GM12878 (cell line): ENCODE results near the gene ANO9.
A peak's percentile ranks its signal among the peaks of the same experiment; 100 is the strongest.

Experiments used
- CREB1 ChIP-seq: IDR thresholded peaks from 2 replicates; pipeline ENCODE4 v1.6.1; 2012; ENCODE audit warnings: low read depth, mild to moderate bottlenecking, inconsistent platforms
- NR2C2 ChIP-seq: IDR thresholded peaks from 2 replicates; pipeline ENCODE4 v1.6.1; 2011; ENCODE audit warnings: borderline replicate concordance, low read depth; ENCODE audit not compliant: control insufficient read depth, insufficient read length
- TARDBP ChIP-seq: IDR thresholded peaks from 2 replicates; pipeline ENCODE4 v1.6.1; 2016; ENCODE audit warnings: borderline replicate concordance
- ZSCAN29 ChIP-seq: fragments of 450-650 bp; IDR thresholded peaks from 2 replicates; pipeline ENCODE4 v1.6.1; 2017; ENCODE audit warnings: mild to moderate bottlenecking, moderate library complexity
- TF ChIP-seq, protein P1 (sequence below), 3 experiments: IDR thresholded peaks in 2 of 3; conservative IDR thresholded peaks in 1 of 3; 2 replicates each; pipeline ENCODE4 v1.5.1; 2011; ENCODE audit warnings: low read depth in 3 of 3, low read length in 3 of 3, mild to moderate bottlenecking in 3 of 3, control low read depth in 2 of 3, moderate library complexity in 2 of 3, inconsistent platforms in 1 of 3, mixed read lengths in 1 of 3; ENCODE audit not compliant: control insufficient read depth in 2 of 3, insufficient read depth in 1 of 3; ENCODE audit errors: extremely low read depth in 1 of 3
- TF ChIP-seq, protein P2 (sequence below): fragments of 450-650 bp; formaldehyde crosslinking; IDR thresholded peaks from 2 replicates; pipeline ENCODE4 v1.5.0; 2022; ENCODE audit warnings: mild to moderate bottlenecking, missing genetic modification characterization

DNA sequence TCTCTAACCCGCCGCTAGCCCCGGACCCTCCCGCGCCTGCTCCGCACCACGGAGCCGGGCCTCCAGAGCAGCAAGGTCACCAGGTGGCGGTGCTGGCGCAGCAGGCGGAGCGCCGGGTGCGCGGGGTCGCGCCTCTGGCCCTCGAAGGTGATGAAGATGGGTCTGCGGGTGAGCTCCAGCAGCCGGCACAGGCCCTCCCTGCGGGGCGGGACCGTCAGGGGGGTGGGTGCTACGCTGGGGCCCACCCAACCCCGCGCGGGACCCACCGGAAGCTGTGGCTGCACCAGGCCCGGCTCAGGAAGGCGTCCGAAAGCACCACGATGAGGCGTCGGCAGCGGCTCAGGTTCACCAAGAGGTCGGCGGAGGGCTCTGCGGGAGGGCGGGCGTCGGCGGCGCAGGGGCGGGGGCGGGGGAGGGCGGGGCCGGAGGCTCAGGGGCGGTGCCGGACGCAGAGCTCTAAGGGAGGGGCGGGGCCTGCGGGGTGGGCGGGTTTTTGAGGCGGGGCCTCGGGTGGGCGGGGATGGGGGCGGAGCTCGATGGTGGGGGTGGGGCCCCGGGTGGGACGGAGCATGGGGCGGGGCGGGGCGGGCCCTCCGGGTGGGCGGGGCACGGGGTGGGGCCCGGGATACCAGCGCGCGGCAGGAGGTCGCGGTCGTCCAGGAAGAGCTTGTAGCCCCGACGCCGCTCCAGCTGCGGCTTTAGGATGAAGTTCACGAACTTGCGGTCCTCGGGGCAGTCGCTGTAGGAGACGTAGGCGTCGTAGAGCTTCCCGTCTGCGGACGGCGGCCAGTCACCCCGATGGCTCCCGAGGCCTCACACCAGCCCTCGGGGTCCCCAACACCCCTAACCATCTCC, 34.8 kb downstream of the ANO9 start:
- TF ChIP-seq CREB1 (no peak), NR2C2 (no peak), TARDBP (no peak), ZSCAN29 (no peak)
- TF ChIP-seq, protein P1, sequence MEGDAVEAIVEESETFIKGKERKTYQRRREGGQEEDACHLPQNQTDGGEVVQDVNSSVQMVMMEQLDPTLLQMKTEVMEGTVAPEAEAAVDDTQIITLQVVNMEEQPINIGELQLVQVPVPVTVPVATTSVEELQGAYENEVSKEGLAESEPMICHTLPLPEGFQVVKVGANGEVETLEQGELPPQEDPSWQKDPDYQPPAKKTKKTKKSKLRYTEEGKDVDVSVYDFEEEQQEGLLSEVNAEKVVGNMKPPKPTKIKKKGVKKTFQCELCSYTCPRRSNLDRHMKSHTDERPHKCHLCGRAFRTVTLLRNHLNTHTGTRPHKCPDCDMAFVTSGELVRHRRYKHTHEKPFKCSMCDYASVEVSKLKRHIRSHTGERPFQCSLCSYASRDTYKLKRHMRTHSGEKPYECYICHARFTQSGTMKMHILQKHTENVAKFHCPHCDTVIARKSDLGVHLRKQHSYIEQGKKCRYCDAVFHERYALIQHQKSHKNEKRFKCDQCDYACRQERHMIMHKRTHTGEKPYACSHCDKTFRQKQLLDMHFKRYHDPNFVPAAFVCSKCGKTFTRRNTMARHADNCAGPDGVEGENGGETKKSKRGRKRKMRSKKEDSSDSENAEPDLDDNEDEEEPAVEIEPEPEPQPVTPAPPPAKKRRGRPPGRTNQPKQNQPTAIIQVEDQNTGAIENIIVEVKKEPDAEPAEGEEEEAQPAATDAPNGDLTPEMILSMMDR (IDR thresholded peaks at IDR 0.05 in 2 of 3, conservative IDR thresholded peaks at IDR 0.05 in 1 of 3; ENCODE audit: control insufficient read depth in 2 of 3, extremely low read depth in 1 of 3, insufficient read depth in 1 of 3, low read depth in 3 of 3, low read length in 3 of 3), result peak; percentile 8 to 31 (median 30); a peak in 3 of 6 replicates
- TF ChIP-seq, protein P2, sequence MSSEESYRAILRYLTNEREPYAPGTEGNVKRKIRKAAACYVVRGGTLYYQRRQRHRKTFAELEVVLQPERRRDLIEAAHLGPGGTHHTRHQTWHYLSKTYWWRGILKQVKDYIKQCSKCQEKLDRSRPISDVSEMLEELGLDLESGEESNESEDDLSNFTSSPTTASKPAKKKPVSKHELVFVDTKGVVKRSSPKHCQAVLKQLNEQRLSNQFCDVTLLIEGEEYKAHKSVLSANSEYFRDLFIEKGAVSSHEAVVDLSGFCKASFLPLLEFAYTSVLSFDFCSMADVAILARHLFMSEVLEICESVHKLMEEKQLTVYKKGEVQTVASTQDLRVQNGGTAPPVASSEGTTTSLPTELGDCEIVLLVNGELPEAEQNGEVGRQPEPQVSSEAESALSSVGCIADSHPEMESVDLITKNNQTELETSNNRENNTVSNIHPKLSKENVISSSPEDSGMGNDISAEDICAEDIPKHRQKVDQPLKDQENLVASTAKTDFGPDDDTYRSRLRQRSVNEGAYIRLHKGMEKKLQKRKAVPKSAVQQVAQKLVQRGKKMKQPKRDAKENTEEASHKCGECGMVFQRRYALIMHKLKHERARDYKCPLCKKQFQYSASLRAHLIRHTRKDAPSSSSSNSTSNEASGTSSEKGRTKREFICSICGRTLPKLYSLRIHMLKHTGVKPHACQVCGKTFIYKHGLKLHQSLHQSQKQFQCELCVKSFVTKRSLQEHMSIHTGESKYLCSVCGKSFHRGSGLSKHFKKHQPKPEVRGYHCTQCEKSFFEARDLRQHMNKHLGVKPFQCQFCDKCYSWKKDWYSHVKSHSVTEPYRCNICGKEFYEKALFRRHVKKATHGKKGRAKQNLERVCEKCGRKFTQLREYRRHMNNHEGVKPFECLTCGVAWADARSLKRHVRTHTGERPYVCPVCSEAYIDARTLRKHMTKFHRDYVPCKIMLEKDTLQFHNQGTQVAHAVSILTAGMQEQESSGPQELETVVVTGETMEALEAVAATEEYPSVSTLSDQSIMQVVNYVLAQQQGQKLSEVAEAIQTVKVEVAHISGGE (CRISPR knock-in tag), result no peak
